Glomerular endothelial cell (primary cell): Measurements from ENCODE around the gene COQ8B. TPM values are rescaled to one million over a fixed set of nuclear protein-coding genes. Genes with fewer than 3 reads are reported as not detected.

Experiments used
- DNase-seq: peaks from one replicate; pipeline ENCODE4 v3.0.0-alpha.2; 2011; ENCODE audit warnings: low read depth, low spot score; ENCODE audit errors: extremely low read depth
- total RNA-seq: library from RNA; depleted of rRNA; stranded (reverse); fragments of >200 nt; gene quantifications from 2 replicates; pipeline ENCODE4 v1.2.3, GENCODE V29; 2015

COQ8B gene
- total RNA-seq, 1 donor from 2014 or later = 10.2 TPM

- DNase-seq = no peak
Measured at GRCh38 chr19:40642051-40642706, 74.5 kb downstream of the COQ8B start.

Other genes with a start within 250 kb of the COQ8B start
- 1.4 TPM in 1 of 2 replicates, not detected in the other for gene SPTBN4, start 249.9 kb downstream of the COQ8B start, total RNA-seq
- gene SHKBP1, start 140.0 kb downstream of the COQ8B start, total RNA-seq = 91.0 and 91.4 TPM in 2 replicates
- 29.2 and 35.0 TPM in 2 replicates for gene LTBP4, start 115.5 kb downstream of the COQ8B start, total RNA-seq
- 31.5 and 48.4 TPM in 2 replicates for gene NUMBL, start 26.2 kb downstream of the COQ8B start, total RNA-seq
- gene ITPKC, start 226 bp upstream of the COQ8B start, total RNA-seq = 22.5 and 24.9 TPM in 2 replicates
- gene ACTMAP, start 33.6 kb upstream of the COQ8B start, total RNA-seq = 5.7 and 6.7 TPM in 2 replicates
- 64.5 and 85.2 TPM in 2 replicates for gene SNRPA, start 34.3 kb upstream of the COQ8B start, total RNA-seq
- not detected in 2 replicates for gene MIA, start 58.6 kb upstream of the COQ8B start, total RNA-seq
- 39.1 and 40.1 TPM in 2 replicates for gene RAB4B, start 61.4 kb upstream of the COQ8B start, total RNA-seq
- 93.6 and 120 TPM in 2 replicates for gene EGLN2, start 82.3 kb upstream of the COQ8B start, total RNA-seq
- gene CYP2A6, start 133.6 kb upstream of the COQ8B start, total RNA-seq = not detected in 2 replicates
- gene CYP2A7, start 165.3 kb upstream of the COQ8B start, total RNA-seq = not detected in 2 replicates